Astrocyte (in vitro differentiated cells and primary cell): Measurements from ENCODE around the gene TBC1D2B. TPM values are rescaled to one million over a fixed set of nuclear protein-coding genes. Genes with fewer than 3 reads are reported as not detected.

Source experiments
- DNase-seq: peaks from one replicate; pipeline ENCODE4 v3.0.0-alpha.2; 2010; ENCODE audit warnings: low read depth
- FAIRE-seq: peaks from 2 replicates; lab custom pipeline; 2011; peaks lifted over from hg19 to GRCh38; lab: Jason Lieb, UNC
- H2AFZ ChIP-seq: 2 replicates; pipeline ENCODE4 v1.6.0; 2012; ENCODE audit warnings: low read depth, low read length, inconsistent platforms
- H3K27ac ChIP-seq: 2 replicates; pipeline ENCODE4 v1.5.1; 2011; ENCODE audit warnings: low read depth, low read length, inconsistent platforms
- H3K27me3 ChIP-seq: 2 replicates; pipeline ENCODE4 v1.6.0; 2011; ENCODE audit warnings: low read length, inconsistent platforms; ENCODE audit not compliant: insufficient read depth
- H3K36me3 ChIP-seq: 2 replicates; pipeline ENCODE4 v1.5.1; 2011; ENCODE audit warnings: low read length, inconsistent platforms; ENCODE audit not compliant: insufficient read depth
- H3K4me1 ChIP-seq: 2 replicates; pipeline ENCODE4 v1.5.1; 2011; ENCODE audit warnings: low read length, inconsistent platforms; ENCODE audit not compliant: insufficient read depth
- H3K4me2 ChIP-seq: 2 replicates; pipeline ENCODE4 v1.6.0; 2012; ENCODE audit warnings: low read length, inconsistent platforms
- H3K4me3 ChIP-seq: 2 replicates; pipeline ENCODE4 v1.5.1; 2011; ENCODE audit warnings: low read depth, mild to moderate bottlenecking, low read length, inconsistent platforms; ENCODE audit not compliant: insufficient read depth
- H3K79me2 ChIP-seq: 2 replicates; pipeline ENCODE4 v1.6.0; 2012; ENCODE audit warnings: mild to moderate bottlenecking, low read length, inconsistent platforms; ENCODE audit not compliant: insufficient read depth
- H3K9ac ChIP-seq: 2 replicates; pipeline ENCODE4 v1.6.0; 2012; ENCODE audit warnings: mild to moderate bottlenecking, low read length, inconsistent platforms
- H3K9me3 ChIP-seq: 2 replicates; pipeline ENCODE4 v1.5.1; 2012; ENCODE audit warnings: low read depth, mild to moderate bottlenecking, low read length, inconsistent platforms; ENCODE audit not compliant: insufficient read depth
- H4K20me1 ChIP-seq: 2 replicates; pipeline ENCODE4 v1.6.0; 2012; ENCODE audit warnings: low read length, inconsistent platforms; ENCODE audit not compliant: insufficient read depth
- H3K27ac Mint-ChIP-seq: one replicate; pipeline ENCODE4 v1.8.0; 2021; ENCODE audit warnings: mild to moderate bottlenecking, mixed read lengths; ENCODE audit not compliant: unreplicated experiment
- H3K27me3 Mint-ChIP-seq: one replicate; pipeline ENCODE4 v1.8.0; 2021; ENCODE audit warnings: low read depth, mixed read lengths; ENCODE audit not compliant: unreplicated experiment
- H3K36me3 Mint-ChIP-seq: one replicate; pipeline ENCODE4 v1.8.0; 2021; ENCODE audit warnings: low read depth, mixed read lengths; ENCODE audit not compliant: unreplicated experiment
- H3K4me1 Mint-ChIP-seq: one replicate; pipeline ENCODE4 v1.8.0; 2021; ENCODE audit warnings: low read depth, mixed read lengths; ENCODE audit not compliant: unreplicated experiment
- H3K4me3 Mint-ChIP-seq: one replicate; pipeline ENCODE4 v1.8.0; 2021; ENCODE audit warnings: mild to moderate bottlenecking, moderate library complexity, mixed read lengths; ENCODE audit not compliant: unreplicated experiment
- H3K9me3 Mint-ChIP-seq: one replicate; pipeline ENCODE4 v1.8.0; 2021; ENCODE audit warnings: mild to moderate bottlenecking, mixed read lengths; ENCODE audit not compliant: unreplicated experiment
- EZH2 ChIP-seq: IDR thresholded peaks from 2 replicates; pipeline ENCODE4 v1.6.1; 2012; ENCODE audit warnings: mild to moderate bottlenecking, low read length, inconsistent platforms; ENCODE audit not compliant: insufficient read depth
- total RNA-seq: library from RNA; stranded (reverse); gene quantifications from 2 replicates; pipeline ENCODE4 v1.2.1, GENCODE V29; 2021
- TF ChIP-seq, protein P1 (sequence below): IDR thresholded peaks from 2 replicates; pipeline ENCODE4 v1.5.1; 2011; ENCODE audit warnings: low read depth, mild to moderate bottlenecking, inconsistent platforms, low read length, moderate library complexity; ENCODE audit not compliant: insufficient read depth

Gene TBC1D2B
- total RNA-seq, 1 donor from 2014 or later = 21.3 TPM

DNA sequence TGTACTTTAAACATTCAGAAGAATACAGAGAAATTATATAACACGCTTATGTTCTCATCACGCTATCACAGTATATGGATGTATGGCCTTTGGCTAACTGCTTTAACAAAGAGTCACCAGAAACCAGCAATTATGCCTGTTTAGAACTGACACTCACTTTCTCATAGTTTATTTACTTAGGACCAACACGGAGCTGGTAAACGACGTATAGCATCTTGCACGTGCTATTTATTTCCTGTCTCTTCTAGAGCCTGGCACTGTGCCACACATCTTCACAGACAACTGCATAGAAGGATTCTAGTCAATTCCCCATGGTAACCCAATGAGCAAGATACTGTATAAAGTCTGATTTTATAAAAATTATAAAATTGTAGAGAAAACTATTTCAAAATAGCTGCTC, 43.6 kb downstream of the TBC1D2B start:
- peaks cover 2% of the 10 kb centered on the region for H3K27me3 Mint-ChIP-seq
- H3K36me3 ChIP-seq = no peaks in the 10 kb centered on the region
- no peak for FAIRE-seq

GRCh38 chr15:78032671-78033070, 44.8 kb downstream of the TBC1D2B start:
- Mint-ChIP-seq H3K4me3 (no peak overlapping the region), H3K9me3 (no peaks in the 10 kb centered on the region)

More for the DNA sequence above, 43.6 kb downstream of the TBC1D2B start:
- no peak overlapping the region for H3K4me3 ChIP-seq
- no peak overlapping the region for H2AFZ ChIP-seq
- Mint-ChIP-seq H3K9me3 (no peaks in the 10 kb centered on the region), H3K36me3 (peaks cover 14% of the 10 kb centered on the region), H3K4me3 (no peak overlapping the region), H3K27ac (no peak overlapping the region), H3K4me1 (peaks cover 14% of the 10 kb centered on the region)
- no peak overlapping the region for H3K27ac ChIP-seq
- no peaks in the 10 kb centered on the region for H3K9me3 ChIP-seq
- no peak overlapping the region for H3K4me2 ChIP-seq
- no peaks in the 10 kb centered on the region for H3K27me3 ChIP-seq
- peaks cover 16% of the 10 kb centered on the region for H3K4me1 ChIP-seq
- peaks cover 54% of the 10 kb centered on the region for H4K20me1 ChIP-seq
- H3K79me2 ChIP-seq = peaks cover 15% of the 10 kb centered on the region
- no peak for DNase-seq
- H3K9ac ChIP-seq = no peak overlapping the region
- TF ChIP-seq EZH2 = no peak
- TF ChIP-seq, protein P1, sequence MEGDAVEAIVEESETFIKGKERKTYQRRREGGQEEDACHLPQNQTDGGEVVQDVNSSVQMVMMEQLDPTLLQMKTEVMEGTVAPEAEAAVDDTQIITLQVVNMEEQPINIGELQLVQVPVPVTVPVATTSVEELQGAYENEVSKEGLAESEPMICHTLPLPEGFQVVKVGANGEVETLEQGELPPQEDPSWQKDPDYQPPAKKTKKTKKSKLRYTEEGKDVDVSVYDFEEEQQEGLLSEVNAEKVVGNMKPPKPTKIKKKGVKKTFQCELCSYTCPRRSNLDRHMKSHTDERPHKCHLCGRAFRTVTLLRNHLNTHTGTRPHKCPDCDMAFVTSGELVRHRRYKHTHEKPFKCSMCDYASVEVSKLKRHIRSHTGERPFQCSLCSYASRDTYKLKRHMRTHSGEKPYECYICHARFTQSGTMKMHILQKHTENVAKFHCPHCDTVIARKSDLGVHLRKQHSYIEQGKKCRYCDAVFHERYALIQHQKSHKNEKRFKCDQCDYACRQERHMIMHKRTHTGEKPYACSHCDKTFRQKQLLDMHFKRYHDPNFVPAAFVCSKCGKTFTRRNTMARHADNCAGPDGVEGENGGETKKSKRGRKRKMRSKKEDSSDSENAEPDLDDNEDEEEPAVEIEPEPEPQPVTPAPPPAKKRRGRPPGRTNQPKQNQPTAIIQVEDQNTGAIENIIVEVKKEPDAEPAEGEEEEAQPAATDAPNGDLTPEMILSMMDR = no peak

GRCh38 chr15:78024883-78025282, 52.6 kb downstream of the TBC1D2B start:
- no peak for TF ChIP-seq EZH2
- TF ChIP-seq, protein P1 = no peak

More at GRCh38 chr15:78032671-78033070, 44.8 kb downstream of the TBC1D2B start:
- DNase-seq (no peak), FAIRE-seq (no peak)
- H3K9me3 ChIP-seq = no peaks in the 10 kb centered on the region
- H3K27ac ChIP-seq = no peak overlapping the region
- H3K4me2 ChIP-seq = no peak overlapping the region
- H3K9ac ChIP-seq = no peak overlapping the region
- H3K36me3 ChIP-seq = peaks cover 7% of the 10 kb centered on the region
- TF ChIP-seq, protein P1 = no peak
- no peak for TF ChIP-seq EZH2
- H3K4me3 ChIP-seq = no peak overlapping the region
- no peaks in the 10 kb centered on the region for H3K27me3 ChIP-seq
- H4K20me1 ChIP-seq = peaks cover 44% of the 10 kb centered on the region
- Mint-ChIP-seq H3K27me3 (peaks cover 2% of the 10 kb centered on the region), H3K27ac (no peak overlapping the region), H3K4me1 (peaks cover 14% of the 10 kb centered on the region), H3K36me3 (peaks cover 7% of the 10 kb centered on the region)
- H3K79me2 ChIP-seq = peaks cover 12% of the 10 kb centered on the region
- H2AFZ ChIP-seq = no peak overlapping the region
- peaks cover 16% of the 10 kb centered on the region for H3K4me1 ChIP-seq

More at GRCh38 chr15:78024883-78025282, 52.6 kb downstream of the TBC1D2B start:
- FAIRE-seq = no peak
- Histone ChIP-seq H3K4me2 (no peak overlapping the region), H3K79me2 (no peaks in the 10 kb centered on the region), H3K36me3 (peaks cover 20% of the 10 kb centered on the region), H3K27ac (no peak overlapping the region), H3K4me1 (no peaks in the 10 kb centered on the region), H2AFZ (no peak overlapping the region), H4K20me1 (peaks cover 25% of the 10 kb centered on the region), H3K9ac (no peak overlapping the region), H3K27me3 (no peaks in the 10 kb centered on the region), H3K4me3 (no peak overlapping the region), H3K9me3 (no peaks in the 10 kb centered on the region)
- H3K4me3 Mint-ChIP-seq = no peak overlapping the region
- no peak for DNase-seq
- peaks cover 22% of the 10 kb centered on the region for H3K36me3 Mint-ChIP-seq
- H3K27me3 Mint-ChIP-seq = no peaks in the 10 kb centered on the region
- no peaks in the 10 kb centered on the region for H3K4me1 Mint-ChIP-seq
- no peak overlapping the region for H3K27ac Mint-ChIP-seq
- H3K9me3 Mint-ChIP-seq = no peaks in the 10 kb centered on the region
